ENCODE results near the gene TEX11.

TEX11 gene

GRCh38 chrX:70485466-70485865 lies 423.0 kb downstream of the TEX11 start:
- DNase-seq, result no peak

DNA sequence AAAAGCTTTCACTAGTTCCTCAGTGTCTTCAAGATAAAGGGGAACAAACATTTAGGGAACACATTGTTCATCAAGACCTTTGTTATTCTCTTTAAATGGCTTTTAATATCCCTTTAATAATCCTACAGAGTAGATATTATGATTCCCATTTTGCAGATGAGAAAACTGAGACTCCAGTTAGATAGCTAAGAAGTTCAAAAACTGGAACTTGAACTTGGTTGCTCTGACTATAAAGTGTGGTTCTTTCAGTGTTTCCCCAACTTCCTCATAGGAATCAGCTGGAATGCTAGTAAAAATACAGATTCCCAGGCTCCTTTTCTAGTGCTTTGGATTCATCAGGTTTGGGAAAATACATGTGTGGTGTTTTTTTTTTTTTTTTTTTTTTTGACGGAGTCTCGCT lies 426.2 kb downstream of the TEX11 start:
- DNase-seq, result no peak

- DNase-seq, result peak; percentile 70
Measured at GRCh38 chrX:70481471-70482270, 426.8 kb downstream of the TEX11 start.

DNA sequence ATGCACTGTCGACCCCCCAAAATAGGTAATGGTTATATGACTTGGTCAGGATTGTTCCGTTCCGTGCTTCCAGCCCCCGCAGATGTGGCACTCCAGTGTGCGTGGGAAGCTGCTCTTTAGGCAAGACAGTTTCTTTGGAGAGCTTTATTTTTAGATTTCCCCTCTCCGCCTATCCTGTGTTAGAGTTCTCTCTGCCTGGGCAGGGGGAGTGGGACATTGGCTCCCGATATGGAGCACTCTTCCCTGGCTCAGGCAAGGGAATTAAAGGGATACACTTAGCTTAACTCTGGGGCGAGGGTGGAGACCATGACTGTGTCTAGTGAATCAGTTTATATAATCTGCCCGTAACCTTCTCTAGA lies 427.9 kb downstream of the TEX11 start:
- DNase-seq, result peak; percentile 69

- peak; percentile 82 for DNase-seq
Measured at GRCh38 chrX:70479922-70480659, 428.4 kb downstream of the TEX11 start.

GRCh38 chrX:70479247-70479921 lies 429.1 kb downstream of the TEX11 start:
- DNase-seq, result peak; percentile 70

Measured in NCI-H82 (cell line).